ENCODE data around the gene LRRC4C. TPM values are rescaled to one million over a fixed set of nuclear protein-coding genes. Genes with fewer than 3 reads are reported as not detected.

The LRRC4C gene
- total RNA-seq, 2 donors from 2014 or later = 0.42 TPM; not detected in 1

- no peak for TF ChIP-seq CTCF (IDR thresholded peaks at IDR 0.05)
- no peaks in the 10 kb centered on the region for H3K4me1 ChIP-seq
- H3K4me3 ChIP-seq = no peak overlapping the region
- no peak overlapping the region for H3K9ac ChIP-seq (ENCODE audit: low read depth in 2 of 2, low read length in 2 of 2)
- H3K27me3 ChIP-seq = no peaks in the 10 kb centered on the region
- intact Hi-C loops (cut with DNase I) = no loop called here
- H3K27ac ChIP-seq = no peak overlapping the region
- no peaks in the 10 kb centered on the region for H3K36me3 ChIP-seq
- DNase-seq = no peak
- no peaks in the 10 kb centered on the region for H3K9me3 ChIP-seq
These were observed 407.4 kb downstream of the LRRC4C start for GRCh38 chr11:41051919-41052635.

GRCh38 chr11:41050791-41051190, 408.7 kb downstream of the LRRC4C start:
- no peak overlapping the region for H3K27ac ChIP-seq
- H3K27me3 ChIP-seq = no peaks in the 10 kb centered on the region
- H3K36me3 ChIP-seq = no peaks in the 10 kb centered on the region
- H3K4me1 ChIP-seq = no peaks in the 10 kb centered on the region
- H3K9ac ChIP-seq (ENCODE audit: low read depth in 2 of 2, low read length in 2 of 2) = no peak overlapping the region
- no peak for TF ChIP-seq CTCF (IDR thresholded peaks at IDR 0.05)
- H3K4me3 ChIP-seq = no peak overlapping the region
- DNase-seq = no peak
- H3K9me3 ChIP-seq = no peaks in the 10 kb centered on the region
- intact Hi-C loops (cut with DNase I) = no loop called here

- Histone ChIP-seq H3K9me3 (no peaks in the 10 kb centered on the region), H3K27ac (no peak overlapping the region), H3K9ac (ENCODE audit: low read depth in 2 of 2, low read length in 2 of 2) (no peak overlapping the region), H3K4me3 (no peak overlapping the region), H3K36me3 (no peaks in the 10 kb centered on the region), H3K4me1 (no peaks in the 10 kb centered on the region), H3K27me3 (no peaks in the 10 kb centered on the region)
- no peak for TF ChIP-seq CTCF (IDR thresholded peaks at IDR 0.05)
- DNase-seq = no peak
- intact Hi-C loops (cut with DNase I) = no loop called here
These were observed 412.2 kb downstream of the LRRC4C start for GRCh38 chr11:41047229-41047628.

GRCh38 chr11:41045266-41045665, 414.2 kb downstream of the LRRC4C start:
- H3K4me3 ChIP-seq = no peak overlapping the region
- TF ChIP-seq CTCF (IDR thresholded peaks at IDR 0.05) = no peak
- DNase-seq = no peak

GRCh38 chr11:41044747-41045146, 414.7 kb downstream of the LRRC4C start:
- H3K36me3 ChIP-seq = no peaks in the 10 kb centered on the region
- no peaks in the 10 kb centered on the region for H3K4me1 ChIP-seq
- no peak overlapping the region for H3K9ac ChIP-seq (ENCODE audit: low read depth in 2 of 2, low read length in 2 of 2)
- H3K27me3 ChIP-seq = no peaks in the 10 kb centered on the region
- TF ChIP-seq CTCF (IDR thresholded peaks at IDR 0.05) = no peak
- intact Hi-C loops (cut with DNase I) = no loop called here
- no peak for DNase-seq
- H3K9me3 ChIP-seq = no peaks in the 10 kb centered on the region
- no peak overlapping the region for H3K27ac ChIP-seq
- H3K4me3 ChIP-seq = no peak overlapping the region

More at GRCh38 chr11:41045266-41045665, 414.2 kb downstream of the LRRC4C start:
- Histone ChIP-seq H3K27me3 (no peaks in the 10 kb centered on the region), H3K4me1 (no peaks in the 10 kb centered on the region), H3K9me3 (no peaks in the 10 kb centered on the region), H3K27ac (no peak overlapping the region), H3K36me3 (no peaks in the 10 kb centered on the region), H3K9ac (ENCODE audit: low read depth in 2 of 2, low read length in 2 of 2) (no peak overlapping the region)
- intact Hi-C loops (cut with DNase I) = no loop called here
